Measurements from ENCODE around the gene RNF150. TPM values are rescaled to one million over a fixed set of nuclear protein-coding genes. Genes with fewer than 3 reads are reported as not detected.

Gene RNF150
- polyA plus RNA-seq, 1 donor from 2014 or later = 15.3 TPM

DNA sequence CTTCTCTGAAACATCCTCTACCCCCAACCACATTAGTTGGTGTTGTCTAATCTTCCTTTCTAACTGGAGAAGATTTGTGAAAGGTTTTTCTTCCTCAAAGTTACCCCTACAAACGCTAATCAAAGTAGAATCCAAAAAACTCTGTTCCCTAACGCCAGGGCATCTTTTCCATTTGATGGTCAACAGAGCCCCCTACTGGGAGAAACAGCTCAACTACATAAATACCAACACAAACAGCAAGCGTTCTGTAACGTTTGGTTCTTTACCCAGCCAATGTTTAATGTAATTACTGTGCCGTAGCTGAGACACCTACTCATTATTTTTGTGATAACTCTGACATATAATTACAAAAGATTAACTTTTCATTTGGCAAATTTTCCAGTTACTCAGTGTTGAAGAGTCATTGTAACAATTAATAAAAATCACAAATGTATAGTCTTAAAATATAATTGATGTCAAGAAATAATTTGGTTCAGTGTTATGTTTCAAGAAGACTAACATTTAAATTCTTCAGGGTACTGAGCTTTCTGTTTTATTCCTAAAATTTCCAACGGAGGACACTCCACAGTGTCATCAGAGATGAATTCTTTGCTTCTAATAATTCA, 282.1 kb downstream of the RNF150 start:
- Histone ChIP-seq H2AFZ (ENCODE audit: low read depth, low read length) (no peak overlapping the region), H3K9me3 (ENCODE audit: low read length) (no peaks in the 10 kb centered on the region), H3K9me2 (ENCODE audit: insufficient read depth, low read length) (no peaks in the 10 kb centered on the region), H3K4me3 (ENCODE audit: low read length) (no peak overlapping the region), H3K27me3 (ENCODE audit: insufficient read depth, low read depth, low read length) (no peaks in the 10 kb centered on the region), H3K4me2 (ENCODE audit: low read length) (no peak overlapping the region), H3K27ac (ENCODE audit: low read length) (no peak overlapping the region), H3F3A (ENCODE audit: insufficient read depth, low read length, poor library complexity, severe bottlenecking) (no peaks in the 10 kb centered on the region), H4K20me1 (ENCODE audit: insufficient read depth) (no peaks in the 10 kb centered on the region), H3K9ac (ENCODE audit: low read length) (no peak overlapping the region), H3K36me3 (ENCODE audit: insufficient read depth, low read length) (no peaks in the 10 kb centered on the region), H3K79me2 (replicated peaks; ENCODE audit: insufficient read depth, low read length) (no peaks in the 10 kb centered on the region)
- TF ChIP-seq EP300 (conservative IDR thresholded peaks at IDR 0.05; ENCODE audit: poor library complexity, severe bottlenecking) (no peak), POLR2AphosphoS5 (IDR thresholded peaks at IDR 0.05) (no peak), CTCF (IDR thresholded peaks at IDR 0.05; ENCODE audit: poor library complexity, severe bottlenecking) (peak; percentile 93), TAF1 (IDR thresholded peaks at IDR 0.05; ENCODE audit: low read depth) (no peak), EZH2 (IDR thresholded peaks at IDR 0.05; ENCODE audit: borderline replicate concordance, insufficient read depth, low read length, poor library complexity, severe bottlenecking) (no peak), RAD21 (conservative IDR thresholded peaks at IDR 0.05) (peak; percentile 95), MXI1 (conservative IDR thresholded peaks at IDR 0.05; ENCODE audit: poor library complexity, severe bottlenecking) (no peak), SMC3 (conservative IDR thresholded peaks at IDR 0.05; ENCODE audit: poor library complexity) (peak; percentile 92)
- TF ChIP-seq, protein P1, sequence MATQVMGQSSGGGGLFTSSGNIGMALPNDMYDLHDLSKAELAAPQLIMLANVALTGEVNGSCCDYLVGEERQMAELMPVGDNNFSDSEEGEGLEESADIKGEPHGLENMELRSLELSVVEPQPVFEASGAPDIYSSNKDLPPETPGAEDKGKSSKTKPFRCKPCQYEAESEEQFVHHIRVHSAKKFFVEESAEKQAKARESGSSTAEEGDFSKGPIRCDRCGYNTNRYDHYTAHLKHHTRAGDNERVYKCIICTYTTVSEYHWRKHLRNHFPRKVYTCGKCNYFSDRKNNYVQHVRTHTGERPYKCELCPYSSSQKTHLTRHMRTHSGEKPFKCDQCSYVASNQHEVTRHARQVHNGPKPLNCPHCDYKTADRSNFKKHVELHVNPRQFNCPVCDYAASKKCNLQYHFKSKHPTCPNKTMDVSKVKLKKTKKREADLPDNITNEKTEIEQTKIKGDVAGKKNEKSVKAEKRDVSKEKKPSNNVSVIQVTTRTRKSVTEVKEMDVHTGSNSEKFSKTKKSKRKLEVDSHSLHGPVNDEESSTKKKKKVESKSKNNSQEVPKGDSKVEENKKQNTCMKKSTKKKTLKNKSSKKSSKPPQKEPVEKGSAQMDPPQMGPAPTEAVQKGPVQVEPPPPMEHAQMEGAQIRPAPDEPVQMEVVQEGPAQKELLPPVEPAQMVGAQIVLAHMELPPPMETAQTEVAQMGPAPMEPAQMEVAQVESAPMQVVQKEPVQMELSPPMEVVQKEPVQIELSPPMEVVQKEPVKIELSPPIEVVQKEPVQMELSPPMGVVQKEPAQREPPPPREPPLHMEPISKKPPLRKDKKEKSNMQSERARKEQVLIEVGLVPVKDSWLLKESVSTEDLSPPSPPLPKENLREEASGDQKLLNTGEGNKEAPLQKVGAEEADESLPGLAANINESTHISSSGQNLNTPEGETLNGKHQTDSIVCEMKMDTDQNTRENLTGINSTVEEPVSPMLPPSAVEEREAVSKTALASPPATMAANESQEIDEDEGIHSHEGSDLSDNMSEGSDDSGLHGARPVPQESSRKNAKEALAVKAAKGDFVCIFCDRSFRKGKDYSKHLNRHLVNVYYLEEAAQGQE (IDR thresholded peaks at IDR 0.05; ENCODE audit: borderline replicate concordance) = no peak

DNA sequence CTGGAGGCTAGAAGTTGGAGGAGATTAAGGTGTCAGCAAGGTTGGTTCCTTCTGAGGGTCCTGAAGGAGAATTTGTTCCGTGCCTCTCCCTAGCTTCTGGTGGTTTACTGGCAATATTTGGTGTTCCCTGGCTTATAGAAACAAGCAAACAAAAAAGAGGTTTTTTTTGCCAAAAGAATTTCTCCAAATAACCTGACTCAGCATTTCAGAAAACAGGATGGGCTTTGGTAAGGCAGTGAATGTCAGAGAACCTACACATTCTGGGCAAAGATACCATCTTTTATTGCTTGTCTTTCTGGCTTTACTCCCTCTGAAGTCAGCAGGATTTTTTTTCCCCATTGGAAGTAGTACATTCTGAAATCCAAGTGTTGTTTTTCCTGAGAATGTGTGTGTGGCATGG, 283.7 kb downstream of the RNF150 start:
- TF ChIP-seq, protein P1 (IDR thresholded peaks at IDR 0.05; ENCODE audit: borderline replicate concordance) = no peak
- TF ChIP-seq POLR2AphosphoS5 (IDR thresholded peaks at IDR 0.05) (no peak), CTCF (IDR thresholded peaks at IDR 0.05; ENCODE audit: poor library complexity, severe bottlenecking) (no peak)
- Histone ChIP-seq H3K9ac (ENCODE audit: low read length) (no peak overlapping the region), H3K9me3 (ENCODE audit: low read length) (no peaks in the 10 kb centered on the region), H3K79me2 (replicated peaks; ENCODE audit: insufficient read depth, low read length) (no peaks in the 10 kb centered on the region), H3K27me3 (ENCODE audit: insufficient read depth, low read depth, low read length) (no peaks in the 10 kb centered on the region), H4K20me1 (ENCODE audit: insufficient read depth) (no peaks in the 10 kb centered on the region), H3K4me2 (ENCODE audit: low read length) (no peak overlapping the region), H3K27ac (ENCODE audit: low read length) (no peak overlapping the region), H2AFZ (ENCODE audit: low read depth, low read length) (no peak overlapping the region), H3K4me3 (ENCODE audit: low read length) (no peak overlapping the region), H3K9me2 (ENCODE audit: insufficient read depth, low read length) (no peaks in the 10 kb centered on the region), H3F3A (ENCODE audit: insufficient read depth, low read length, poor library complexity, severe bottlenecking) (no peaks in the 10 kb centered on the region), H3K36me3 (ENCODE audit: insufficient read depth, low read length) (no peaks in the 10 kb centered on the region)

All from neural cell (in vitro differentiated cells).